WI38 (cell line): Measurements from ENCODE around the gene MRTFB.

Experiments
- H3K4me3 ChIP-seq: 2 replicates; pipeline ENCODE4 v1.5.1; 2011; ENCODE audit warnings: low read depth, mild to moderate bottlenecking, control low read depth, low read length
- CTCF ChIP-seq: IDR thresholded peaks from 2 replicates; pipeline ENCODE4 v1.5.1; 2012; ENCODE audit warnings: low read depth, mild to moderate bottlenecking, control low read depth, low read length

The MRTFB gene

GRCh38 chr16:14050291-14051027, 20.7 kb upstream of the MRTFB start:
- no peak overlapping the region for H3K4me3 ChIP-seq
- TF ChIP-seq CTCF = no peak

GRCh38 chr16:14051103-14051729, 19.9 kb upstream of the MRTFB start:
- H3K4me3 ChIP-seq = no peak overlapping the region
- TF ChIP-seq CTCF = no peak

- H3K4me3 ChIP-seq = no peak overlapping the region
- TF ChIP-seq CTCF = no peak
Measured at GRCh38 chr16:14056970-14057369, 14.1 kb upstream of the MRTFB start.

GRCh38 chr16:14057878-14058382, 13.2 kb upstream of the MRTFB start:
- no peak for TF ChIP-seq CTCF
- H3K4me3 ChIP-seq = no peak overlapping the region

- TF ChIP-seq CTCF = no peak
- H3K4me3 ChIP-seq = no peak overlapping the region
Measured at GRCh38 chr16:14061732-14062259, 9.3 kb upstream of the MRTFB start.

GRCh38 chr16:14062261-14062660, 8.9 kb upstream of the MRTFB start:
- TF ChIP-seq CTCF = no peak
- no peak overlapping the region for H3K4me3 ChIP-seq
